Common myeloid progenitor, CD34-positive (primary cell): ENCODE results near the gene KDELR3.

Experiments
- CTCF ChIA-PET: fragments of 350-600 bp; sonication (Branson Sonifier 250); formaldehyde crosslinking; loops from one replicate; lab custom pipeline; 2021; ENCODE audit warnings: antibody characterized with exemption; lab: Charles Lee
- POLR2A ChIA-PET: fragments of 350-600 bp; sonication (Branson Sonifier 250); formaldehyde crosslinking; loops from one replicate; lab custom pipeline; 2021; ENCODE audit warnings: antibody characterized with exemption; lab: Charles Lee
- DNase-seq, 3 donors: peaks; one replicate each; pipeline versions ENCODE4 v3.0.0 to v3.0.0-alpha.2; 2013
- H3K27ac ChIP-seq, 2 experiments: 1 replicate in 1 of 2; 2 replicates in 1 of 2; pipeline ENCODE4 v1.7.0; 2013; ENCODE audit warnings: inconsistent platforms in 2 of 2, low read length in 2 of 2, mild to moderate bottlenecking in 2 of 2, low read depth in 1 of 2, moderate library complexity in 1 of 2; ENCODE audit not compliant: severe bottlenecking in 2 of 2, insufficient read depth in 1 of 2, poor library complexity in 1 of 2
- H3K27me3 ChIP-seq, 5 experiments: replicated peaks in 2 of 5; 1 replicate in 3 of 5; 2 replicates in 2 of 5; pipeline versions ENCODE4 v1.6.1 to v1.7.0; 2013; ENCODE audit warnings: low read length in 4 of 5, mild to moderate bottlenecking in 2 of 5, moderate library complexity in 2 of 5, inconsistent platforms in 1 of 5; ENCODE audit not compliant: insufficient read depth in 5 of 5, control insufficient read depth in 4 of 5
- H3K36me3 ChIP-seq, 4 experiments: 1 replicate in 2 of 4; 2 replicates in 2 of 4; pipeline versions ENCODE4 v1.6.1 to v1.7.0; 2013; ENCODE audit warnings: low read length in 3 of 4, control low read depth in 1 of 4, mild to moderate bottlenecking in 1 of 4; ENCODE audit not compliant: control insufficient read depth in 4 of 4, insufficient read depth in 4 of 4
- H3K4me1 ChIP-seq, 4 experiments: 1 replicate in 3 of 4; 2 replicates in 1 of 4; pipeline versions ENCODE4 v1.6.1 to v1.7.1; 2013; ENCODE audit warnings: low read length in 3 of 4, mild to moderate bottlenecking in 3 of 4, control low read depth in 1 of 4, inconsistent platforms in 1 of 4, moderate library complexity in 1 of 4; ENCODE audit not compliant: control insufficient read depth in 4 of 4, insufficient read depth in 4 of 4; ENCODE audit errors: control extremely low read depth in 1 of 4
- H3K4me3 ChIP-seq, 7 experiments: 1 replicate in 4 of 7; 2 replicates in 3 of 7; pipeline versions ENCODE4 v1.5.1 to v1.7.0; 2013; ENCODE audit warnings: mild to moderate bottlenecking in 7 of 7, low read length in 6 of 7, moderate library complexity in 6 of 7, inconsistent platforms in 2 of 7, low read depth in 2 of 7, control low read depth in 1 of 7; ENCODE audit not compliant: insufficient read depth in 4 of 7, control insufficient read depth in 1 of 7; ENCODE audit errors: extremely low read depth in 1 of 7
- H3K9me3 ChIP-seq, 5 experiments: 1 replicate in 4 of 5; 2 replicates in 1 of 5; pipeline versions ENCODE4 v1.6.1 to v1.7.1; 2013; ENCODE audit warnings: low read length in 4 of 5, mild to moderate bottlenecking in 2 of 5, inconsistent platforms in 1 of 5, low read depth in 1 of 5, moderate library complexity in 1 of 5; ENCODE audit not compliant: control insufficient read depth in 4 of 5, insufficient read depth in 2 of 5; ENCODE audit errors: control extremely low read depth in 1 of 5
- WGBS: methylation state at CpG from one replicate; pipeline ENCODE4 v1.1.5; 2013; ENCODE audit not compliant: insufficient coverage; 5-methylcytosine and 5-hydroxymethylcytosine counted together

The KDELR3 gene

GRCh38 chr22:38444783-38445182 lies 23.1 kb upstream of the KDELR3 start:
- Histone ChIP-seq H3K9me3 (no peaks in the 10 kb centered on the region), H3K36me3 (no peaks in the 10 kb centered on the region), H3K4me1 (no peaks in the 10 kb centered on the region), H3K4me3 (no peak overlapping the region), H3K27ac (no peak overlapping the region), H3K27me3 (peaks cover 0 to 7% (median 2%) of the 10 kb centered on the region in 5 experiments)
- ChIA-PET CTCF (interaction anchor here (1.7 kb wide), 1 partner anchor 18 kb away, joined by 5 read pairs; no protein-coding TSS in a partner anchor), POLR2A (interaction anchor here (1.0 kb wide), 1 partner anchor 11 kb away, joined by 3 read pairs; no protein-coding TSS in a partner anchor)
- 98% methylated on average over 4 of the region's 10 CpGs for WGBS
- no peak for DNase-seq

GRCh38 chr22:38446018-38446601 lies 21.8 kb upstream of the KDELR3 start:
- POLR2A ChIA-PET: interaction anchor here (0.7 to 1.0 kb wide), 2 partner anchors 12 to 1651 kb away, joined by 3 read pairs; no protein-coding TSS in a partner anchor

GRCh38 chr22:38448945-38449745 lies 18.8 kb upstream of the KDELR3 start:
- CTCF ChIA-PET: interaction anchor here (0.6 to 1.4 kb wide), 3 partner anchors 9 to 112 kb away, joined by 3 read pairs; no protein-coding TSS in a partner anchor

More at GRCh38 chr22:38446018-38446601, 21.8 kb upstream of the KDELR3 start:
- H3K4me1 ChIP-seq: no peaks in the 10 kb centered on the region
- H3K27me3 ChIP-seq: peaks cover 0 to 21% (median 7%) of the 10 kb centered on the region in 5 experiments
- no peaks in the 10 kb centered on the region for H3K36me3 ChIP-seq
- no peaks in the 10 kb centered on the region for H3K9me3 ChIP-seq
- 89% methylated on average over 7 of the region's 9 CpGs for WGBS
- CTCF ChIA-PET: interaction anchor here (1.7 kb wide), 1 partner anchor 17 kb away, joined by 5 read pairs; no protein-coding TSS in a partner anchor
- DNase-seq: no peak
- H3K4me3 ChIP-seq: no peak overlapping the region
- H3K27ac ChIP-seq: no peak overlapping the region

GRCh38 chr22:38449776-38450175 lies 18.1 kb upstream of the KDELR3 start:
- POLR2A ChIA-PET: no interaction called here
- Histone ChIP-seq H3K9me3 (no peaks in the 10 kb centered on the region), H3K4me3 (no peak overlapping the region), H3K27ac (no peak overlapping the region), H3K4me1 (peaks cover 0 to 13% (median 12%) of the 10 kb centered on the region in 4 experiments), H3K27me3 (peaks cover 0 to 53% (median 23%) of the 10 kb centered on the region in 5 experiments), H3K36me3 (no peaks in the 10 kb centered on the region)
- WGBS: 99% methylated on average over 10 of the region's 18 CpGs
- CTCF ChIA-PET: interaction anchor here (0.9 kb wide), 1 partner anchor 14 kb away, joined by 3 read pairs; no protein-coding TSS in a partner anchor
- DNase-seq: no peak

More at GRCh38 chr22:38448945-38449745, 18.8 kb upstream of the KDELR3 start:
- 86% methylated on average over 13 of the region's 14 CpGs for WGBS
- POLR2A ChIA-PET: no interaction called here
- Histone ChIP-seq H3K36me3 (no peaks in the 10 kb centered on the region), H3K4me3 (no peak overlapping the region), H3K27me3 (peaks cover 0 to 46% (median 18%) of the 10 kb centered on the region in 5 experiments), H3K27ac (no peak overlapping the region), H3K4me1 (peaks cover 0 to 7% (median 6%) of the 10 kb centered on the region in 4 experiments), H3K9me3 (no peaks in the 10 kb centered on the region)
- DNase-seq: no peak

- 78% methylated on average over 8 of the region's 11 CpGs for WGBS
Observed at GRCh38 chr22:38450234-38450797, 17.6 kb upstream of the KDELR3 start.

GRCh38 chr22:38451404-38451803 lies 16.5 kb upstream of the KDELR3 start:
- CTCF ChIA-PET: no interaction called here
- H3K4me3 ChIP-seq: no peak overlapping the region
- no peak for DNase-seq
- no CpG with 5 or more reads among the region's 2 CpGs for WGBS
- no peaks in the 10 kb centered on the region for H3K9me3 ChIP-seq
- POLR2A ChIA-PET: no interaction called here
- no peak overlapping the region for H3K27ac ChIP-seq
- peaks cover 0 to 64% (median 26%) of the 10 kb centered on the region in 5 experiments for H3K27me3 ChIP-seq
- H3K4me1 ChIP-seq: peaks cover 0 to 25% (median 23%) of the 10 kb centered on the region in 4 experiments
- H3K36me3 ChIP-seq: no peaks in the 10 kb centered on the region

More at GRCh38 chr22:38450234-38450797, 17.6 kb upstream of the KDELR3 start:
- no peaks in the 10 kb centered on the region for H3K9me3 ChIP-seq
- ChIA-PET CTCF (interaction anchor here (0.9 kb wide), 1 partner anchor 13 kb away, joined by 3 read pairs; no protein-coding TSS in a partner anchor), POLR2A (no interaction called here)
- H3K27me3 ChIP-seq: peaks cover 0 to 55% (median 23%) of the 10 kb centered on the region in 5 experiments
- peaks cover 0 to 15% (median 15%) of the 10 kb centered on the region in 4 experiments for H3K4me1 ChIP-seq
- H3K27ac ChIP-seq: no peak overlapping the region
- no peak for DNase-seq
- H3K4me3 ChIP-seq: no peak overlapping the region
- H3K36me3 ChIP-seq: no peaks in the 10 kb centered on the region
